H4 (cell line): ENCODE results near the gene CFAP73. TPM values are rescaled to one million over a fixed set of nuclear protein-coding genes. Genes with fewer than 3 reads are reported as not detected.

Experiments used
- DNase-seq: peaks from one replicate; pipeline ENCODE4 v3.0.0-alpha.2; 2015; ENCODE audit warnings: low spot score
- total RNA-seq: library from RNA; depleted of rRNA; stranded (reverse); fragments of >200 nt; shearing (Covaris generic); gene quantifications from 2 replicates; pipeline ENCODE4 v1.2.3, GENCODE V29; 2014; rRNA removed

Gene CFAP73
- total RNA-seq, result not detected in 2 replicates

- peak; percentile 93 for DNase-seq
These were observed at the start of gene CFAP73 for GRCh38 chr12:113149361-113150150. Gene CFAP73 (plus strand): TSS chr12:113149724. CDS start chr12:113149858, 134 bp downstream.

- DNase-seq, result no peak
These were observed 49.8 kb upstream of the CFAP73 start for GRCh38 chr12:113099764-113100163.

- no peak for DNase-seq
These were observed 47.8 kb upstream of the CFAP73 start for GRCh38 chr12:113101751-113102150.

- DNase-seq, result no peak
These were observed 46.7 kb upstream of the CFAP73 start for GRCh38 chr12:113102811-113103210.

GRCh38 chr12:113103756-113104450, 45.6 kb upstream of the CFAP73 start:
- DNase-seq, result no peak

GRCh38 chr12:113104953-113105510, 44.5 kb upstream of the CFAP73 start:
- no peak for DNase-seq

GRCh38 chr12:113105606-113106271, 43.8 kb upstream of the CFAP73 start:
- DNase-seq, result no peak

- DNase-seq, result no peak
These were observed 43.2 kb upstream of the CFAP73 start for GRCh38 chr12:113106361-113106760.

GRCh38 chr12:113108308-113108707, 41.2 kb upstream of the CFAP73 start:
- DNase-seq, result no peak

GRCh38 chr12:113109360-113109759, 40.2 kb upstream of the CFAP73 start:
- DNase-seq, result no peak

GRCh38 chr12:113109872-113110599, 39.5 kb upstream of the CFAP73 start:
- DNase-seq, result no peak

GRCh38 chr12:113111247-113111646, 38.3 kb upstream of the CFAP73 start:
- DNase-seq, result no peak

GRCh38 chr12:113112043-113112899, 37.3 kb upstream of the CFAP73 start:
- no peak for DNase-seq

GRCh38 chr12:113113397-113113796, 36.1 kb upstream of the CFAP73 start:
- no peak for DNase-seq

- no peak for DNase-seq
These were observed 34.9 kb upstream of the CFAP73 start for GRCh38 chr12:113114447-113115178.

- DNase-seq, result no peak
These were observed 33.9 kb upstream of the CFAP73 start for GRCh38 chr12:113115455-113116126.

- DNase-seq, result no peak
These were observed 32.6 kb upstream of the CFAP73 start for GRCh38 chr12:113116875-113117274.

- DNase-seq, result peak; percentile 39
These were observed 31.8 kb upstream of the CFAP73 start for GRCh38 chr12:113117684-113118083.

- DNase-seq, result no peak
These were observed 31.4 kb upstream of the CFAP73 start for GRCh38 chr12:113118142-113118541.
